Fibroblast of villous mesenchyme (primary cell): ENCODE measurements around the gene BSCL2. TPM values are rescaled to one million over a fixed set of nuclear protein-coding genes. Genes with fewer than 3 reads are reported as not detected.
"Not testable (repeated sequence)": the region's sequence is repeated elsewhere in the genome, so short reads cannot be mapped to it uniquely, and the experiment has no call there.

Experiments
- DNase-seq: peaks from one replicate; pipeline ENCODE4 v3.0.0-alpha.2; 2010; ENCODE audit warnings: low read depth
- H3K4me3 ChIP-seq: 2 replicates; pipeline ENCODE4 v1.5.1; 2011; ENCODE audit warnings: low read depth, mild to moderate bottlenecking, low read length
- total RNA-seq: library from RNA; depleted of rRNA; stranded (reverse); fragments of >200 nt; gene quantifications from 2 replicates; pipeline ENCODE4 v1.2.3, GENCODE V29; 2012
- TF ChIP-seq, protein P1 (sequence below): IDR thresholded peaks from 2 replicates; pipeline ENCODE4 v1.5.1; 2012; ENCODE audit warnings: low read depth, mild to moderate bottlenecking, low read length; ENCODE audit not compliant: insufficient read depth

Gene BSCL2
- total RNA-seq, 1 donor: 53.5 TPM

DNA sequence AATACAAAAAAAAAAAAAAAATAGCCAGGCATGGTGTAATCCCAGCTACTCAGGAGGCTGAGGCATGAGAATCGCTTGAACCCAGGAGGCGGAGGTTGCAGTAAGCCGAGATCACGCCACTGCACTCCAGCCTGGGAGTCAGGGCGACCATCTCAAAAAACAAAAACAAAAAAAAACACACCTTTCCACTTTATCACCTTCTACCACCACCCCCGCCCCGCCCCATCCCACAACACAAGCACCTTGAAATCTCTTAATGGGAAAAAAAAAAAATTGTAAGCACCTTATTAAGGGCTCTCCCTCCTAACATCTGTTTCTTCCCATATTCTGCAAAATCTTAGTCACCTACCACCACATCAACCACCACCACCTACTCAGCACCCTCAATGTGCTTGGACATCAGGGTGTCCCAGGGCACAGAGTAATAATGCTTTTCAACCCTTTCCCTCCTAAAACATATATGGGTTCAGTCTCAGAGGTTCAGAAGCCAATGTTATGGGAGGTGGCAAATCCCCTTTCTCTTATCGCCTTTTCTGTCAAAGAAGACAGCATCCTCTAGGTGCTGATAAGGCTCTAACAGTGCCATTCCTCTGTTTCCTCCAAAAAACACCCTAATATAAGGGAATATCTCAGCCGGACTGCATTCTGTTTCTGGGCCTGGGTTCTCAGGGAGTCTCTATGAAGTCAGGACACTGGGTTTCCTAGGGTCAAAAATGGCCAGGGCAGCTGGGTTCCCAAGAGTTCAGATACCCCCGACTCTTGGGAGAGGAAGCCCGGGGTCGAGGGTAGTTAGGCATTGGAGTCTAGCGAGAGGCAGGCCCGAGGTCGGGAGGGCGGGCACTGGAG is 54.8 kb downstream of the BSCL2 start:
- peak overlapping the region; percentile 83 for H3K4me3 ChIP-seq
- no peak for DNase-seq
- TF ChIP-seq, protein P1, sequence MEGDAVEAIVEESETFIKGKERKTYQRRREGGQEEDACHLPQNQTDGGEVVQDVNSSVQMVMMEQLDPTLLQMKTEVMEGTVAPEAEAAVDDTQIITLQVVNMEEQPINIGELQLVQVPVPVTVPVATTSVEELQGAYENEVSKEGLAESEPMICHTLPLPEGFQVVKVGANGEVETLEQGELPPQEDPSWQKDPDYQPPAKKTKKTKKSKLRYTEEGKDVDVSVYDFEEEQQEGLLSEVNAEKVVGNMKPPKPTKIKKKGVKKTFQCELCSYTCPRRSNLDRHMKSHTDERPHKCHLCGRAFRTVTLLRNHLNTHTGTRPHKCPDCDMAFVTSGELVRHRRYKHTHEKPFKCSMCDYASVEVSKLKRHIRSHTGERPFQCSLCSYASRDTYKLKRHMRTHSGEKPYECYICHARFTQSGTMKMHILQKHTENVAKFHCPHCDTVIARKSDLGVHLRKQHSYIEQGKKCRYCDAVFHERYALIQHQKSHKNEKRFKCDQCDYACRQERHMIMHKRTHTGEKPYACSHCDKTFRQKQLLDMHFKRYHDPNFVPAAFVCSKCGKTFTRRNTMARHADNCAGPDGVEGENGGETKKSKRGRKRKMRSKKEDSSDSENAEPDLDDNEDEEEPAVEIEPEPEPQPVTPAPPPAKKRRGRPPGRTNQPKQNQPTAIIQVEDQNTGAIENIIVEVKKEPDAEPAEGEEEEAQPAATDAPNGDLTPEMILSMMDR: no peak

DNA sequence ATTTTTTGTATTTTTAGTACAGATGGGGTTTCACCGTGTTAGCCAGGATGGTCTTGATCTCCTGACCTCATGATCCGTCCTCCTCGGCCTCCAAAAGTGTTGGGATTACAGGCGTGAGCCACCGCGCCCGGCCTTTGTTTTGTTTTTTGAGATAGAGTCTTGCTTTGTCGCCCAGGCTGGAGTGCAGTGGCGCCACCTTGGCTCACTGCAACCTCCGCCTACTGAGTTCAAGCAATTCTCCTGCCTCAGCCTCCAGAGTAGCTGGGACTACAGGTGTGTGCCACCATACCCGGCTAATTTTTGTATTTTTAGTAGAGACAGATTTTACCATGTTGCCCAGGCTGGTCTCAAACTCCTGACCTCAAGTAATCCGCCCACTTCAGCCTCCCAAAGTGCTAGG is 56.9 kb downstream of the BSCL2 start:
- DNase-seq, H3K4me3 ChIP-seq: not testable (repeated sequence)

DNA sequence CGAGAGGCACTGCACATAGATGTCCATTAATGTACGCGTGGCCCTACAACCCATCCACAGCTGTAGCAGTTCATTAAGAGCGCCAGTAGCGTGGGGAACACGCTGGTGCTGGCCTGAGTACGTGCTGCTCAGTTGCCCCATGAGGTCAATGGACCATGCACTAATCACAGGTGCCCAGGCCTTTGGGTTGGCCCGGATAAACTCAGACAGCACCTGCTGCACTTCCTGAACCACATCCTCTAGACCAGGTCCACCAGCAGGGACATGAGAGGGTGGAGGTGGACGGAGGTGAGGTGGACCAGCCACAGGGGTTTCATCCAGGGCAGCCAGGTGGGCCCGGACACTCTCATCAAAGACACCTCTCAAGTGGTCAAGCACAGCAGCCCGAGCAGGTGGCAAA is 57.7 kb downstream of the BSCL2 start:
- no peak overlapping the region for H3K4me3 ChIP-seq
- DNase-seq: no peak
- TF ChIP-seq, protein P1: no peak

DNA sequence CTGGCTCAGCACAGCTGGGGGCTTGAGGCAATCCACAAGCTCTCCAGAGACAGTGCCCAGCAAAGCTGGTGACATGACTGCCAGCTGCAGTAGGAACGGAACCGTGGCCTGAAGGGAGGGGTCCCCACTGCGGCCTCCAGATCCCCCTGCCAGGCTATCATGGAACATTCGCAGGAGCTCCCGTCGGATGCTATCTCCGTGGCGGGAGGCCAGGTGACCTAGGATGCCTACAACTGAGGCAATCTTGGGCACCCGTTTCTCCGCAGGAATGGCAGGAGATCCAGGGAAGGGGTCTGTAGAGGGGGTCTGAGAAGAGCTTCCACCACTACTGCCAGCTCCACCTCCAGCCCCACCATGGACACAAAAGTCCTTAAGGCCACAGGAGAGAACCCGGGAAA is 58.3 kb downstream of the BSCL2 start:
- TF ChIP-seq, protein P1: no peak
- no peak overlapping the region for H3K4me3 ChIP-seq
- DNase-seq: no peak

DNA sequence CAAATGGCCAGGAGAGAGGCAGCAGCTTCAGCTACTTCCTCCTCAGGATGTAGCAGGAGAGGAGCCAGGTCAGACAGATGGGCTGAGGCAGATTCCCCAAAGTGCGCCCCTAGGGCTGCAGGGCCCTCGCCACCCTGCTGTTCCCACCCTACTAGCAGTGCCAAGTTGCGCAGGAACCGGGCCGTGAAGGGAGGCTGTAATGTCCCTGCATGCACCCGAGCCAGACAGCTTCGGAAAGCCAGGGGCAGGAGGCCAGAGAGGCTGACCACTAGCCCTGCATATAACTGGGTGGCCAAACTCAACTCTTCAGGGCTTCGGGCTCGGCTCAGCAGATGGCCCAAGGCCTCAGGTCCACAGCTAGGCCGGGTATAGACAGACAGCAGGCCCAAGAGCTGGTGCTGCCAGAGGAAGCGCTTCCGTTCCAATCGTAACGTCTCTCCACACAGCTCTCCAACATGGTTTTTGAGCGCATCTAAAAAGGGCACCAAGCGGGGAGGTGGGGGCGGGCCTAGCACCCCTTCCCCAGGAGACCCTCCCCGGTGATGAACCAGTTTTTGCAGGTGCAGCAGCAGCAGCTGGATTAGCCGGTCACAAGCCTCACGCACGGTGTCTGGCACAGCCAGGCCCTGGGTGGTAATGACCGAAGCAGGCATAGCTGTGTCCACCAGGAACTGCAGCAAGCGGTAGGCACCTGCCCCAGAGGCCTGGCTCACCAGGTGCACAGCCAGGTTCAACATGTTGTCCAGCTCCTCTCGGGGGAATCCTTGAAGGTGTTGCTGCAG is 58.8 kb downstream of the BSCL2 start:
- no peak overlapping the region for H3K4me3 ChIP-seq
- TF ChIP-seq, protein P1: no peak
- DNase-seq: no peak

DNA sequence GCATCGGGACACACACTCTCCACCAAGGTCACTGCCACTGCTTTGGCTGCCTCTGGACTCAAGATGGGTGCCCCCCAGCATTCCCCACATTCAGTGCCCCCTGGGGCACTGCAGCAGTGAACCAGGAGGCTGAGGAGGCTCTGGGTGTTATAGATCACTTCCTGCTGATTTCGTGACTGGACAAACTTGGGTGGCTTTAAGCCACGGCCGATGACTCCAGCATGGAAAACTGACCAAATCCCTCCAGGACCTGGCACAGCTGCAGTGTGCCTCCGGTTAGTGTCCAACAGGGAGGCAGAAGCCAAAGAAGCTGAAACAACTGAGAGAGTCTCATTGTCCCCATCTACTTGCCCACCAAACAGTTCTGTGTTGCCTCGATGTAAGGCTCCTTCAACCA is 59.6 kb downstream of the BSCL2 start:
- no peak for DNase-seq

More for the DNA sequence above, 59.6 kb downstream of the BSCL2 start:
- no peak overlapping the region for H3K4me3 ChIP-seq
- TF ChIP-seq, protein P1: no peak
